Bronchial epithelial cell (primary cell): Measurements from ENCODE around the gene ROBO3. TPM values are rescaled to one million over a fixed set of nuclear protein-coding genes. Genes with fewer than 3 reads are reported as not detected.

Experiments
- DNase-seq: peaks from one replicate; pipeline ENCODE4 v3.0.0-alpha.2; 2010; ENCODE audit warnings: low read depth
- FAIRE-seq: peaks from 2 replicates; lab custom pipeline; 2011; peaks lifted over from hg19 to GRCh38; lab: Jason Lieb, UNC
- H3K27me3 ChIP-seq: 2 replicates; pipeline ENCODE4 v1.5.1; 2011; ENCODE audit warnings: low read length; ENCODE audit not compliant: control insufficient read depth, insufficient read depth
- H3K36me3 ChIP-seq: 2 replicates; pipeline ENCODE4 v1.5.1; 2011; ENCODE audit warnings: low read length; ENCODE audit not compliant: control insufficient read depth, insufficient read depth
- H3K4me3 ChIP-seq: 2 replicates; pipeline ENCODE4 v1.5.1; 2011; ENCODE audit warnings: mild to moderate bottlenecking, low read depth, low read length, control low read depth
- CTCF ChIP-seq: IDR thresholded peaks from 2 replicates; pipeline ENCODE4 v1.5.1; 2011; ENCODE audit warnings: mild to moderate bottlenecking, moderate library complexity, low read length, control low read depth, inconsistent platforms; ENCODE audit not compliant: insufficient read depth, severe bottlenecking
- total RNA-seq: library from RNA; depleted of rRNA; stranded (reverse); fragments of >200 nt; gene quantifications from 2 replicates; pipeline ENCODE4 v1.2.1, GENCODE V29; 2014

Gene ROBO3
- total RNA-seq, 1 donor from 2014 or later: 29.5 TPM

GRCh38 chr11:124884869-124885479, 19.7 kb downstream of the ROBO3 start:
- H3K27me3 ChIP-seq: no peaks in the 10 kb centered on the region
- H3K4me3 ChIP-seq: no peak overlapping the region
- DNase-seq (no peak), FAIRE-seq (peak; percentile 40)
- no peaks in the 10 kb centered on the region for H3K36me3 ChIP-seq
- TF ChIP-seq CTCF: no peak

GRCh38 chr11:124886476-124886875, 21.2 kb downstream of the ROBO3 start:
- Histone ChIP-seq H3K4me3 (no peak overlapping the region), H3K36me3 (no peaks in the 10 kb centered on the region), H3K27me3 (no peaks in the 10 kb centered on the region)
- TF ChIP-seq CTCF: no peak
- DNase-seq: no peak
- FAIRE-seq: no peak

- no peak overlapping the region for H3K4me3 ChIP-seq
- no peak for TF ChIP-seq CTCF
- H3K36me3 ChIP-seq: no peaks in the 10 kb centered on the region
- DNase-seq (no peak), FAIRE-seq (no peak)
- H3K27me3 ChIP-seq: no peaks in the 10 kb centered on the region
Observed at GRCh38 chr11:124886978-124887666, 21.9 kb downstream of the ROBO3 start.

GRCh38 chr11:124887667-124888013, 22.4 kb downstream of the ROBO3 start:
- H3K4me3 ChIP-seq: no peak overlapping the region
- no peak for TF ChIP-seq CTCF
- DNase-seq (no peak), FAIRE-seq (no peak)
- H3K27me3 ChIP-seq: no peaks in the 10 kb centered on the region
- no peaks in the 10 kb centered on the region for H3K36me3 ChIP-seq

GRCh38 chr11:124889191-124890091, 24.2 kb downstream of the ROBO3 start:
- no peaks in the 10 kb centered on the region for H3K27me3 ChIP-seq

More at GRCh38 chr11:124889191-124890091, 24.2 kb downstream of the ROBO3 start:
- no peak for FAIRE-seq
- no peak for TF ChIP-seq CTCF
- no peaks in the 10 kb centered on the region for H3K36me3 ChIP-seq
- no peak for DNase-seq
- no peak overlapping the region for H3K4me3 ChIP-seq
